Ovary (tissue), 9 donors: ENCODE measurements around the gene BTRC. TPM values are rescaled to one million over a fixed set of nuclear protein-coding genes. Genes with fewer than 3 reads are reported as not detected.
"Not testable (repeated sequence)": the region's sequence is repeated elsewhere in the genome, so short reads cannot be mapped to it uniquely, and the experiment has no call there.

Experiments used
- DNase-seq, 5 donors: peaks; one replicate each; pipeline ENCODE4 v3.0.0-alpha.2; 2019 to 2020
- H3K27ac ChIP-seq, 2 donors: fragments of 200-600 bp; one replicate each; pipeline versions ENCODE4 v1.5.1 to v1.8.0; 2019 to 2022
- H3K27me3 ChIP-seq: fragments of 200-600 bp; one replicate; pipeline ENCODE4 v1.8.0; 2022
- H3K36me3 ChIP-seq: fragments of 200-600 bp; sonication (generic); one replicate; pipeline ENCODE4 v1.5.1; 2019
- H3K4me1 ChIP-seq: one replicate; pipeline ENCODE4 v1.8.1; 2013; ENCODE audit warnings: mild to moderate bottlenecking, moderate library complexity; ENCODE audit not compliant: insufficient read depth
- H3K4me3 ChIP-seq: fragments of 200-600 bp; sonication (generic); one replicate; pipeline ENCODE4 v1.5.1; 2017
- H3K9me3 ChIP-seq, 2 donors: fragments of 200-600 bp in 1 of 2; sonication (generic) in 1 of 2; one replicate each; pipeline versions ENCODE4 v1.5.1 to v1.8.1; 2013 to 2019; ENCODE audit warnings: mild to moderate bottlenecking in 1 of 2, moderate library complexity in 1 of 2
- EP300 ChIP-seq: sonication (generic); formaldehyde crosslinking; IDR thresholded peaks from one replicate; pipeline ENCODE4 v1.6.1; 2017; ENCODE audit warnings: antibody characterized with exemption
- POLR2A ChIP-seq: fragments of 450-650 bp; IDR thresholded peaks from one replicate; pipeline ENCODE4 v1.6.1; 2017; ENCODE audit warnings: antibody characterized with exemption, mild to moderate bottlenecking, moderate library complexity
- whole genome bisulfite sequencing, 3 donors: extraction: QIAGEN DNeasy Blood & Tissue Kit in 1 of 3; methylation state at CpG; one replicate each; pipeline versions ENCODE4 v1.1.5 to v1.1.7; 2013 to 2017; 5-methylcytosine and 5-hydroxymethylcytosine counted together
- intact Hi-C, 4 donors: fragments of 100-400 bp; cut with DNase I; formaldehyde crosslinking; loops; one replicate each; pipeline versions ENCODE4 v1.11.0 to v1.15.1; 2022 to 2023
- polyA plus RNA-seq, 2 donors: library from polyadenylated mRNA; stranded (reverse); fragments of 200-250 nt in 1 of 2; fragments of 350-450 nt in 1 of 2; fragmentation: Illumina TruSeq in 1 of 2; extraction: RNeasy Lipid Tissue Mini Kit (QIAGEN cat#74804) in 1 of 2; gene quantifications; one replicate each; pipeline ENCODE4 v1.2.3, GENCODE V29; 2013 to 2014
- total RNA-seq, 7 donors: library from RNA; depleted of rRNA in 2 of 7; stranded (reverse); fragments of >200 nt in 2 of 7; fragmentation: NEBNext Ultra II Directional in 3 of 7; extraction: Animal tissue kit (Norgen Biotek cat#: 25700) in 3 of 7; gene quantifications; one replicate each; pipeline versions ENCODE4 v1.1.0 to v1.2.4, GENCODE V29; 2016 to 2023
- TF ChIP-seq, protein P1 (sequence below), 3 donors: fragments of 450-650 bp in 2 of 3; fragments of 200-600 bp in 1 of 3; IDR thresholded peaks; one replicate each; pipeline versions ENCODE4 v1.5.1 to v1.8.0; 2016 to 2022; ENCODE audit warnings: antibody characterized with exemption in 3 of 3, mild to moderate bottlenecking in 1 of 3
- donor health status: DM: no; HTN: no; CAD: no; lungs with moderate emphysema.
- donor health status: DM: no; HTN: no; CAD: no.
- donor health status: Bipolar disorder and iron deficiency.
- donor health status: DM: yes; HTN: yes; CAD: no.
- donor health status: DM: no; HTN: no; CAD: no.
- donor health status: DM: yes; HTN: yes; CAD: no.

Gene BTRC
- total and polyA plus RNA-seq, 9 donors: 7.2 to 31.4 (median 26.2) TPM

- WGBS, 3 donors: 50 to 54% (median 51%) methylated on average over 14 of the region's 14 CpGs
- no peaks in the 10 kb centered on the region for H3K36me3 ChIP-seq
- H3K27me3 ChIP-seq: no peaks in the 10 kb centered on the region
- H3K9me3 ChIP-seq: no peaks in the 10 kb centered on the region
- no peak overlapping the region for H3K27ac ChIP-seq
- no peaks in the 10 kb centered on the region for H3K4me1 ChIP-seq
- TF ChIP-seq POLR2A (no peak), EP300 (no peak)
- TF ChIP-seq, protein P1, sequence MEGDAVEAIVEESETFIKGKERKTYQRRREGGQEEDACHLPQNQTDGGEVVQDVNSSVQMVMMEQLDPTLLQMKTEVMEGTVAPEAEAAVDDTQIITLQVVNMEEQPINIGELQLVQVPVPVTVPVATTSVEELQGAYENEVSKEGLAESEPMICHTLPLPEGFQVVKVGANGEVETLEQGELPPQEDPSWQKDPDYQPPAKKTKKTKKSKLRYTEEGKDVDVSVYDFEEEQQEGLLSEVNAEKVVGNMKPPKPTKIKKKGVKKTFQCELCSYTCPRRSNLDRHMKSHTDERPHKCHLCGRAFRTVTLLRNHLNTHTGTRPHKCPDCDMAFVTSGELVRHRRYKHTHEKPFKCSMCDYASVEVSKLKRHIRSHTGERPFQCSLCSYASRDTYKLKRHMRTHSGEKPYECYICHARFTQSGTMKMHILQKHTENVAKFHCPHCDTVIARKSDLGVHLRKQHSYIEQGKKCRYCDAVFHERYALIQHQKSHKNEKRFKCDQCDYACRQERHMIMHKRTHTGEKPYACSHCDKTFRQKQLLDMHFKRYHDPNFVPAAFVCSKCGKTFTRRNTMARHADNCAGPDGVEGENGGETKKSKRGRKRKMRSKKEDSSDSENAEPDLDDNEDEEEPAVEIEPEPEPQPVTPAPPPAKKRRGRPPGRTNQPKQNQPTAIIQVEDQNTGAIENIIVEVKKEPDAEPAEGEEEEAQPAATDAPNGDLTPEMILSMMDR (IDR thresholded peaks at IDR 0.05): no peak
- no peak for DNase-seq
- no peak overlapping the region for H3K4me3 ChIP-seq
- intact Hi-C loops: no loop called here
These were observed 23.2 kb upstream of the BTRC start for GRCh38 chr10:101330631-101331225.

- intact Hi-C loops: no loop called here
- no peaks in the 10 kb centered on the region for H3K27me3 ChIP-seq
- no peaks in the 10 kb centered on the region for H3K9me3 ChIP-seq
- no peak for DNase-seq
- H3K27ac ChIP-seq: no peak overlapping the region
- H3K4me1 ChIP-seq: no peaks in the 10 kb centered on the region
- TF ChIP-seq EP300 (no peak), POLR2A (no peak)
- TF ChIP-seq, protein P1 (IDR thresholded peaks at IDR 0.05): no peak
- no peaks in the 10 kb centered on the region for H3K36me3 ChIP-seq
- no peak overlapping the region for H3K4me3 ChIP-seq
- WGBS, 3 donors: 84 to 92% (median 91%) methylated on average over 2 of the region's 2 CpGs
These were observed 22.0 kb upstream of the BTRC start for GRCh38 chr10:101331956-101332355.

DNA sequence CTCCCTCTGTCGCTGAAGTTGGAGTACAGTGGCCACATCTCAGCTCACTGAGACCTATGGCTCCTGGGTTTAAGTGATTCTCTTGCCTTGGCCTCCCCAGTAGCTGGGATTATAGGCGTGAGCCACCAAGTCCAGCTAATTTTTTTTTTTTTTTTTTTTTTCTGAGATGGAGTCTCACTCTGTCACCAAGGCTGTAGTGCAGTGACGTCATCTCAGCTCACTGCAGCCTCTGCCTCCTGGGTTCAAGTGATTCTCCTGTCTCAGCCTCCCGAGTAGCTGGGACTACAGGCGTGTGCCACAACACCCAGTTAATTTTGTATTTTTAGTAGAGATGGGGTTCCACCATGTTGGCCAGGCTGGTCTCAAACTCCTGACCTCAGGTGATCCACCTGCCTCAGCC is 19.7 kb upstream of the BTRC start:
- H3K4me1 ChIP-seq, H3K9me3 ChIP-seq, H3K27ac ChIP-seq, H3K36me3 ChIP-seq, H3K4me3 ChIP-seq, intact Hi-C loops, H3K27me3 ChIP-seq, DNase-seq: not testable (repeated sequence)
- 80 to 84% (median 83%) methylated on average over 5 of the region's 5 CpGs for WGBS, 3 donors

- Histone ChIP-seq H3K4me3 (no peak overlapping the region), H3K27me3 (no peaks in the 10 kb centered on the region), H3K27ac (no peak overlapping the region), H3K9me3 (no peaks in the 10 kb centered on the region), H3K4me1 (no peaks in the 10 kb centered on the region), H3K36me3 (no peaks in the 10 kb centered on the region)
- TF ChIP-seq POLR2A (no peak), EP300 (no peak)
- TF ChIP-seq, protein P1 (IDR thresholded peaks at IDR 0.05): no peak
- no peak for DNase-seq
- intact Hi-C loops: no loop called here
These were observed 17.6 kb upstream of the BTRC start for GRCh38 chr10:101336382-101336781.

GRCh38 chr10:101337836-101338235 is 16.1 kb upstream of the BTRC start:
- intact Hi-C loops: no loop called here
- DNase-seq: no peak

More at GRCh38 chr10:101337836-101338235, 16.1 kb upstream of the BTRC start:
- Histone ChIP-seq H3K27me3 (no peaks in the 10 kb centered on the region), H3K4me3 (no peak overlapping the region), H3K9me3 (no peaks in the 10 kb centered on the region), H3K27ac (no peak overlapping the region), H3K36me3 (no peaks in the 10 kb centered on the region), H3K4me1 (no peaks in the 10 kb centered on the region)
- WGBS, 3 donors: 89 to 95% (median 93%) methylated on average over 4 of the region's 4 CpGs
- TF ChIP-seq EP300 (no peak), POLR2A (no peak)
- TF ChIP-seq, protein P1 (IDR thresholded peaks at IDR 0.05): no peak
